Fibroblast of skin of scalp (primary cell): ENCODE measurements around the gene CCDC183.
"Not testable (repeated sequence)": the region's sequence is repeated elsewhere in the genome, so short reads cannot be mapped to it uniquely, and the experiment has no call there.

Experiments
- DNase-seq: peaks from one replicate; pipeline ENCODE4 v3.0.0-alpha.2; 2013

Gene CCDC183

GRCh38 chr9:136826188-136826541, 30.0 kb downstream of the CCDC183 start:
- no peak for DNase-seq

- no peak for DNase-seq
Observed at GRCh38 chr9:136826703-136827582, 30.8 kb downstream of the CCDC183 start.

- DNase-seq, result no peak
Observed at GRCh38 chr9:136827794-136828473, 31.8 kb downstream of the CCDC183 start.

- no peak for DNase-seq
Observed at GRCh38 chr9:136828474-136829140, 32.5 kb downstream of the CCDC183 start.

GRCh38 chr9:136829412-136829811, 33.3 kb downstream of the CCDC183 start:
- DNase-seq, result no peak

- DNase-seq, result no peak
Observed at GRCh38 chr9:136829981-136830885, 34.1 kb downstream of the CCDC183 start.

GRCh38 chr9:136831002-136831719, 35.0 kb downstream of the CCDC183 start:
- no peak for DNase-seq

GRCh38 chr9:136831720-136832104, 35.6 kb downstream of the CCDC183 start:
- no peak for DNase-seq

- DNase-seq, result no peak
Observed at GRCh38 chr9:136832581-136832980, 36.4 kb downstream of the CCDC183 start.

- DNase-seq, result not testable (repeated sequence)
Observed at GRCh38 chr9:136833381-136834048, 37.4 kb downstream of the CCDC183 start.

- no peak for DNase-seq
Observed at GRCh38 chr9:136835162-136835931, 39.2 kb downstream of the CCDC183 start.

GRCh38 chr9:136835932-136836904, 40.1 kb downstream of the CCDC183 start:
- no peak for DNase-seq

GRCh38 chr9:136837146-136837855, 41.2 kb downstream of the CCDC183 start:
- DNase-seq, result no peak

GRCh38 chr9:136837856-136838277, 41.7 kb downstream of the CCDC183 start:
- DNase-seq, result not testable (repeated sequence)

GRCh38 chr9:136838314-136839228, 42.4 kb downstream of the CCDC183 start:
- DNase-seq, result no peak

- no peak for DNase-seq
Observed at GRCh38 chr9:136839229-136840139, 43.3 kb downstream of the CCDC183 start.
